A549 (cell line): ENCODE data around the gene THRA.

Source experiments
- BHLHE40 ChIP-seq: IDR thresholded peaks from 2 replicates; pipeline ENCODE4 v1.6.1; 2012; ENCODE audit warnings: low read depth, low read length, inconsistent platforms
- EHMT2 ChIP-seq: fragments of 200-600 bp; sonication (generic); IDR thresholded peaks from 2 replicates; pipeline ENCODE4 v1.6.1; 2016; ENCODE audit warnings: antibody characterized with exemption, low read depth, mild to moderate bottlenecking, moderate library complexity
- EP300 ChIP-seq, 2 experiments: fragments of >200 bp; sonication (Bioruptor Twin); formaldehyde crosslinking; IDR thresholded peaks; 2 replicates in 1 of 2; 3 replicates in 1 of 2; pipeline ENCODE4 v1.6.1; 2016 to 2017
- HOXA7 ChIP-seq: fragments of 250-450 bp; sonication (Bioruptor Pico); IDR thresholded peaks from 2 replicates; pipeline ENCODE4 v1.5.0; 2020; ENCODE audit warnings: mild to moderate bottlenecking, moderate library complexity
- NPAS2 ChIP-seq: fragments of 250-450 bp; sonication (Bioruptor Pico); IDR thresholded peaks from 2 replicates; pipeline ENCODE4 v1.8.0; 2022; ENCODE audit warnings: mild to moderate bottlenecking, moderate library complexity, borderline replicate concordance
- POLR2A ChIP-seq: IDR thresholded peaks from 2 replicates; pipeline ENCODE4 v1.6.1; 2012; ENCODE audit warnings: mild to moderate bottlenecking, low read length
- ZFP36 ChIP-seq: fragments of 450-650 bp; IDR thresholded peaks from 2 replicates; pipeline ENCODE4 v1.6.1; 2014; ENCODE audit warnings: borderline replicate concordance; ENCODE audit not compliant: partially characterized antibody
- TF ChIP-seq, protein P1 (sequence below): fragments of >200 bp; sonication (Bioruptor Twin); formaldehyde crosslinking; IDR thresholded peaks from 3 replicates; pipeline ENCODE4 v1.5.1; 2016
- TF ChIP-seq, protein P2 (sequence below): IDR thresholded peaks from 2 replicates; pipeline ENCODE4 v1.6.1; 2012
- TF ChIP-seq, protein P3 (sequence below): fragments of >200 bp; sonication (Bioruptor Twin); formaldehyde crosslinking; IDR thresholded peaks from 3 replicates; pipeline ENCODE4 v1.6.1; 2016

DNA sequence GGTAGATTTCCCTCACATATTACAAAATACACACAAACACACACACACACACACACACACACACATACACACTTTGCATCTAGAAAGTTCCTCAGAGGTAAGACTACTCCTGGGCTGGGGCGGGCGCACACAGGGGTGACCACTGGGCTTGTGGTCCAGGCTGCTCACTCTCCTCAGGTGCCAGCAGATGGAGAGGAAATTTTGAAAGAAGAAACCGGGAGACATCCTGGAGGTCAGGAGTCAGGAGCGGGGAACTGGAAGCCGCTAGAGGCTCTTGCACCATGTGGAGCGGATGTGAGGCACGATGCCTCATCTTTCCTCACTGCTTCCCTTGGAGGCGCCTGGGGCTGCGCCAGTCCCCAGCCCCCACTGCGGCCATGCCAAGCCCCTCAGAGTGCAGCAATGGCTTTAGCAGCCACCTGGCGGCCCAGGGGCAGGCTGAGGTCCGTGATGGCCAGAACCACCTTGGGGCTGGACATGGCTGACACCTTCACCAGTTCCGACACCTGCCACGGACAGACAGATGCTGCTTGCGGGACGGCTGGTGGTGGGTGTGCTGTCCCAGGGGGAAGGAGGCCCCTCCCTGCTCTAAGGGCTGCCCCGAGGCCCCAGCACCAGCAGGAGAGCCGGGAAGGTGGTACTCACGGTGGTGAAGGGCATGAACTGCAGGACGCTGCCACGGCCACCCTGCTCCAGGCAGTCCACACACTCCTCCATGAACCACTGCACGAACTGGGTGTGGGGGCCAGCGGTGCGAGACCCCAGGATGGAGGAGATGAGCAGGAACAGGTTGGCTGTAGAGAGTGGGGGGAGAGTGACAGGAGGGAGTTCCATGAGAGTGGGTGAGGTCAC lies 43.4 kb upstream of the THRA start:
- TF ChIP-seq EP300 (IDR thresholded peaks at IDR 0.05) = no peak
- TF ChIP-seq ZFP36 = no peak
- TF ChIP-seq, protein P1, sequence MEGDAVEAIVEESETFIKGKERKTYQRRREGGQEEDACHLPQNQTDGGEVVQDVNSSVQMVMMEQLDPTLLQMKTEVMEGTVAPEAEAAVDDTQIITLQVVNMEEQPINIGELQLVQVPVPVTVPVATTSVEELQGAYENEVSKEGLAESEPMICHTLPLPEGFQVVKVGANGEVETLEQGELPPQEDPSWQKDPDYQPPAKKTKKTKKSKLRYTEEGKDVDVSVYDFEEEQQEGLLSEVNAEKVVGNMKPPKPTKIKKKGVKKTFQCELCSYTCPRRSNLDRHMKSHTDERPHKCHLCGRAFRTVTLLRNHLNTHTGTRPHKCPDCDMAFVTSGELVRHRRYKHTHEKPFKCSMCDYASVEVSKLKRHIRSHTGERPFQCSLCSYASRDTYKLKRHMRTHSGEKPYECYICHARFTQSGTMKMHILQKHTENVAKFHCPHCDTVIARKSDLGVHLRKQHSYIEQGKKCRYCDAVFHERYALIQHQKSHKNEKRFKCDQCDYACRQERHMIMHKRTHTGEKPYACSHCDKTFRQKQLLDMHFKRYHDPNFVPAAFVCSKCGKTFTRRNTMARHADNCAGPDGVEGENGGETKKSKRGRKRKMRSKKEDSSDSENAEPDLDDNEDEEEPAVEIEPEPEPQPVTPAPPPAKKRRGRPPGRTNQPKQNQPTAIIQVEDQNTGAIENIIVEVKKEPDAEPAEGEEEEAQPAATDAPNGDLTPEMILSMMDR = no peak
- TF ChIP-seq, protein P2, sequence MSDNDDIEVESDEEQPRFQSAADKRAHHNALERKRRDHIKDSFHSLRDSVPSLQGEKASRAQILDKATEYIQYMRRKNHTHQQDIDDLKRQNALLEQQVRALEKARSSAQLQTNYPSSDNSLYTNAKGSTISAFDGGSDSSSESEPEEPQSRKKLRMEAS = no peak
- TF ChIP-seq POLR2A = no peak
- no peak for TF ChIP-seq BHLHE40
- no peak for TF ChIP-seq HOXA7
- TF ChIP-seq, protein P3, sequence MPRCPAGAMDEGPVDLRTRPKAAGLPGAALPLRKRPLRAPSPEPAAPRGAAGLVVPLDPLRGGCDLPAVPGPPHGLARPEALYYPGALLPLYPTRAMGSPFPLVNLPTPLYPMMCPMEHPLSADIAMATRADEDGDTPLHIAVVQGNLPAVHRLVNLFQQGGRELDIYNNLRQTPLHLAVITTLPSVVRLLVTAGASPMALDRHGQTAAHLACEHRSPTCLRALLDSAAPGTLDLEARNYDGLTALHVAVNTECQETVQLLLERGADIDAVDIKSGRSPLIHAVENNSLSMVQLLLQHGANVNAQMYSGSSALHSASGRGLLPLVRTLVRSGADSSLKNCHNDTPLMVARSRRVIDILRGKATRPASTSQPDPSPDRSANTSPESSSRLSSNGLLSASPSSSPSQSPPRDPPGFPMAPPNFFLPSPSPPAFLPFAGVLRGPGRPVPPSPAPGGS = no peak
- TF ChIP-seq NPAS2 (CRISPR knock-in tag) = no peak
- TF ChIP-seq EHMT2 = no peak
